Measurements from ENCODE around the gene ALOX5.

The ALOX5 gene

GRCh38 chr10:45444976-45445898, 71.2 kb downstream of the ALOX5 start:
- no peak for DNase-seq

- no peak for DNase-seq
Observed at GRCh38 chr10:45446858-45447257, 72.8 kb downstream of the ALOX5 start.

GRCh38 chr10:45447416-45447815, 73.4 kb downstream of the ALOX5 start:
- no peak for DNase-seq

GRCh38 chr10:45450866-45451265, 76.8 kb downstream of the ALOX5 start:
- no peak for DNase-seq

- DNase-seq: no peak
Observed at GRCh38 chr10:45451407-45451806, 77.4 kb downstream of the ALOX5 start.

GRCh38 chr10:45452268-45452667, 78.3 kb downstream of the ALOX5 start:
- DNase-seq: no peak

- DNase-seq: no peak
Observed at GRCh38 chr10:45452743-45453452, 78.9 kb downstream of the ALOX5 start.

- no peak for DNase-seq
Observed at GRCh38 chr10:45453639-45454255, 79.7 kb downstream of the ALOX5 start.

- no peak for DNase-seq
Observed at GRCh38 chr10:45454262-45454661, 80.2 kb downstream of the ALOX5 start.

GRCh38 chr10:45454859-45455258, 80.8 kb downstream of the ALOX5 start:
- DNase-seq: no peak

GRCh38 chr10:45456233-45456632, 82.2 kb downstream of the ALOX5 start:
- DNase-seq: no peak

- DNase-seq: no peak
Observed at GRCh38 chr10:45456822-45457221, 82.8 kb downstream of the ALOX5 start.

- DNase-seq: no peak
Observed at GRCh38 chr10:45457487-45457886, 83.5 kb downstream of the ALOX5 start.

- no peak for DNase-seq
Observed at GRCh38 chr10:45460235-45460878, 86.3 kb downstream of the ALOX5 start.

GRCh38 chr10:45461034-45461433, 87.0 kb downstream of the ALOX5 start:
- DNase-seq: no peak

GRCh38 chr10:45463244-45464116, 89.5 kb downstream of the ALOX5 start:
- DNase-seq: no peak

GRCh38 chr10:45464958-45465567, 91.0 kb downstream of the ALOX5 start:
- DNase-seq: peak; percentile 20 to 66 (median 35)

- no peak for DNase-seq
Observed at GRCh38 chr10:45466784-45467183, 92.8 kb downstream of the ALOX5 start.

- peak in 2 of 3 experiments; percentile 9 to 39 for DNase-seq
Observed at GRCh38 chr10:45468079-45468478, 94.1 kb downstream of the ALOX5 start.

GRCh38 chr10:45470098-45471012, 96.3 kb downstream of the ALOX5 start:
- no peak for DNase-seq

Data from NCI-H1417 (cell line).